Stimulated activated CD4-positive, alpha-beta T cell treated with anti-CD3 and anti-CD28 coated beads, Interleukin-4, amount 100 ng/mL, for 24 hours (primary cell): ENCODE results near the gene ESPNL.
"Not testable (repeated sequence)": the region's sequence is repeated elsewhere in the genome, so short reads cannot be mapped to it uniquely, and the experiment has no call there.

Experiments
- DNase-seq: peaks from one replicate; pipeline ENCODE4 v3.0.0-alpha.2; 2020

Gene ESPNL, protein sequence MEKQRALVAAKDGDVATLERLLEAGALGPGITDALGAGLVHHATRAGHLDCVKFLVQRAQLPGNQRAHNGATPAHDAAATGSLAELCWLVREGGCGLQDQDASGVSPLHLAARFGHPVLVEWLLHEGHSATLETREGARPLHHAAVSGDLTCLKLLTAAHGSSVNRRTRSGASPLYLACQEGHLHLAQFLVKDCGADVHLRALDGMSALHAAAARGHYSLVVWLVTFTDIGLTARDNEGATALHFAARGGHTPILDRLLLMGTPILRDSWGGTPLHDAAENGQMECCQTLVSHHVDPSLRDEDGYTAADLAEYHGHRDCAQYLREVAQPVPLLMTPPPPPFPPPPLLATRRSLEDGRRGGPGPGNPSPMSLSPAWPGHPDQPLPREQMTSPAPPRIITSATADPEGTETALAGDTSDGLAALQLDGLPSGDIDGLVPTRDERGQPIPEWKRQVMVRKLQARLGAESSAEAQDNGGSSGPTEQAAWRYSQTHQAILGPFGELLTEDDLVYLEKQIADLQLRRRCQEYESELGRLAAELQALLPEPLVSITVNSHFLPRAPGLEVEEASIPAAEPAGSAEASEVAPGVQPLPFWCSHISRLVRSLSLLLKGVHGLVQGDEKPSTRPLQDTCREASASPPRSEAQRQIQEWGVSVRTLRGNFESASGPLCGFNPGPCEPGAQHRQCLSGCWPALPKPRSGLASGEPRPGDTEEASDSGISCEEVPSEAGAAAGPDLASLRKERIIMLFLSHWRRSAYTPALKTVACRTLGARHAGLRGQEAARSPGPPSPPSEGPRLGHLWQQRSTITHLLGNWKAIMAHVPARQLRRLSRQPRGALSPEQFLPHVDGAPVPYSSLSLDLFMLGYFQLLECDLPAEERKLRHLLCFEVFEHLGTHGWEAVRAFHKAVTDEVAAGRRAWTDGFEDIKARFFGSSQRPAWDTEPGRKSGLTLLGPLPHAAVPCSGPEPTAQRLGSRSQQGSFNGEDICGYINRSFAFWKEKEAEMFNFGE

GRCh38 chr2:238100049-238100820 lies at the start of gene ESPNL:
ESPNL (plus strand) TSS chr2:238100340; CDS start chr2:238100420, 80 bp downstream.
- peak; percentile 2 for DNase-seq

- DNase-seq, result no peak
These were observed 46.9 kb upstream of the ESPNL start for GRCh38 chr2:238053191-238053776.

DNA sequence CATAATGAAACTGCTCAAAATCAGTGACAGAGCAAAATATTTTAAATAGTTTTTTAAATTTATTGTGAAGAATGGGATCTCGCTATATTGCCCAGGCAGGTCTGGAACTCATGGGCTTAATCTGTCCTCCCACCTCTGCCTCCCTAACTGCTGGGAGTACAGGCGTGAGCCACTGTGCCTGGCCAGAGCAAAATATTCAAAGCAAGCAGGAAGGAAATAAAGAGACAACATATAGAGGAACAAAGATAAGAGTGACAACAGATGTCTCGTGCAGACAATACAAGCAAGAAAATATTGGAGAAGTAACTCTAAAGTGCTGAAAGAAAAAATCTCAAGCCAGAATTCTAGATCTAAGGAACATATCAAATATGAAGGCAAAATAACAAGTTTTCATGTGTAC lies 44.3 kb upstream of the ESPNL start:
- DNase-seq, result no peak

GRCh38 chr2:238057696-238058575 lies 42.2 kb upstream of the ESPNL start:
- DNase-seq, result not testable (repeated sequence)

DNA sequence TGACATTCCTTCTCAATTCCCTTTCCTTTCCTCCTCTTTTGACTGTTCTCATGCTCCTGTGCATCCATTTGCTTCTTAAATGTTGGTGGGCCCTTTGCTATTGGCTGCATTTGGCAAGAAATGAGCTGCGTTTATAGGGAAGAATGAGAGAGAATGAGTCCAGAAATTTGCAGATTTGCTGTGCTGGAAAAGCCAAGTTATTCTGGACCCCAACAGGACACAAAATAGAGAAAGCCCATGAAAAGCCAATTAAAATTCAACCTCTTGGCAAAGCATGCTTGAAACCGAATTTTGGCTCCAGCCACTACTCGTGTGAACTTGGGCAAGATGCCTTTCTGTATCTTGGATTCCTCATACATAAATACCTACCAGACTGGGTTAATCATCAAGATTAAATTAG lies 40.6 kb upstream of the ESPNL start:
- no peak for DNase-seq

DNA sequence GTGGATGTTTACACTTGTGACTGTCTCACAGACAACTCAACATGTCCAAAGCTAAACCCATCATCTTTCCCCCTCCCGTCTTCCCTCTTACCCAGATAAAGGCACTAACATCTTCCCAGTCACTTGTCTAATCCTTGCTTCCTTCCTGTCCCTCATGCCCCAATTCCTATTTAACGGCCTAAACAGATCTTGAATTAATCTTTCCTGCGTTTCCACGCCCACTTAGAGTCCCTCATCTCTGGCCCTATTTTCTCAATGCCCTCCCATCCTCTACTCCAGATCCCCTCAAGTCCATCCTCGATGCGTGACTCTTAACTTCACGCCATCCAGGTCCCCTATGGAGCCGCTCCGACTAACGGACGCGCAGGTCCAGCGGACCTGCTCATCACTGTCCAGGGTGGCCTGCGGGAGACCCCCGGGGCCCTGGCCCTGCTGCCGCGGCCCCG lies 40.0 kb upstream of the ESPNL start:
- no peak for DNase-seq

DNA sequence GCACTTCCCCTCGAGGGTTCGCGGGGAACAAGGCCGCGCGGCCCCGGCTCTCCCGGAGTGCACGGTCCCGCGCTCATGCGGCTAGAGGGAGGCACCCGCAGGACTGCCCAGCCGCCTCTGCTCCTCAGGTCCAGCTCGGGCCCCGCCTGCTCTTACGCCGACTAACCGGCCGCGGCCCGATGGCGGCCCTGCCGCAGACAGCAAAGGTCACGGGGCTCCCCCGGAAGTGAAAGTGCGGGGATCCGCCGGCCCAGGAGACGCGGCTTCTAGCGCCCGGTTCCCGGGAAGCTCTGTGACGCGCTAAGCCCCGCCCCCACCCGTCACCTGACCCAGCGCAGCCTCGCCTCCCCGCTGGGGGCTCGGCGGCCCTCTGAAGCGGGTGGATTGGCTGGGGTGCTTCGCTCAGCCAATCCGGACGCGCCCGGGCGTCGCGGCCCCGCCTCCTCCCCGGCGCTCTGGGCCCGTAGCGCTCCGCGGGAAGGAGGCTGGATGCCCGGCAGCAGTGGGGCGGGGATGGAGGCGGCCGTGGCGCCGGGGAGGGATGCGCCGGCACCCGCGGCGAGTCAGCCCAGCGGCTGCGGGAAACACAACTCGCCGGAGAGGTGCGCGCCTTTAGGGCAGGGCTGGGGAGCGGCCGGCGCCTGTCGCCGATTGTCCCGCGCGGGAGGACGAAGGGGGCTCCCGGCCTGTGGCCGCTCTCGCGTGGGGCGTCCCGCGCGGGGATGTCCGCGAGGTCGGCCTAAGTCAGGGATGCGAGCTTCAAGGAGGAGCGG lies 39.4 kb upstream of the ESPNL start, which contains the start of gene SCLY:
SCLY (plus strand) TSS at position 460 of the 773 bp plus-strand sequence; CDS start at position 514, 54 bp downstream.
- DNase-seq, result peak; percentile 95

DNA sequence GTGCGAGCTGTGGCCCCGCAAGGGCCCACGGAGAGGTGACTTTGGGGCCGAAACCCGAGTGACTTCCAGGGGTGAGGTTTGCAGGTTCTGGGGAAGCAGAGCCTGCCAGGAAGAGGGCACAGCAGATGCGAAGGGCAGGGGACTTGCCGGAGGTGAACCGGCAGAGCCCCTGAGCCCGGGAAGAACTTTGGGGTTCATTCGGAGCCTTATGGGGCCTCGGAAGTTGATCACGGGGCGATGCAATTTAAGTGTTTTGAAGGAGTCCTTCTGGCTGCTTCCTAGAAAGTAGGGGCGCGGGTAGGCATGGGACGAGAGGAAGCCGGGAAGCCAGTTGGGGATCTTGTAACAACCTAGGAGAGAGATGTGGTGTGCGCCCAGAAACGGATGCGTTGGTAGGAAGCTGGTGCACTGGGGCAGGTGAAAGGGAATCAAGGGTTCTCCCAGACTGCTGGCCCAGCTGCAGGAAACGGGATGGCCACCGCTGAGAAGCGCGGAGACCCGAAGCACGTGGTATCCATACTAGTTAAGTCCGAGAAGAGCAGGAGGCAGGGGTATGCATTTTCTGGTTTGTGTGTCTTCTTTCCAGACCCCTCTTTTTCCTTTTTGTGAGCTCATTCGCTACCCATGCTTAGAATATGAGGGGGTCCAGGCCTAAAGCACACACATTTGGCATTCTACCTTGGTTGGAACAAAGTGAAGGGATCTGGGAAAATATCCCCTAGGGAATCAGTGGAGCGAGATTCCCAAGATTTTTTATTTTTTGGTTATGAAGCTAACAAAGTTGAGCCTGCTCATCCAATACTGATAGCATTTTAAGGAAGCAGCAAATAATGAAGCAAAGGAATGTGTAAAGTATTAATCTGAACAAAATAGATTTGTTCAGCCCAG lies 38.6 kb upstream of the ESPNL start:
- DNase-seq, result peak; percentile 32

- no peak for DNase-seq
These were observed 36.5 kb upstream of the ESPNL start for GRCh38 chr2:238063414-238064189.

DNA sequence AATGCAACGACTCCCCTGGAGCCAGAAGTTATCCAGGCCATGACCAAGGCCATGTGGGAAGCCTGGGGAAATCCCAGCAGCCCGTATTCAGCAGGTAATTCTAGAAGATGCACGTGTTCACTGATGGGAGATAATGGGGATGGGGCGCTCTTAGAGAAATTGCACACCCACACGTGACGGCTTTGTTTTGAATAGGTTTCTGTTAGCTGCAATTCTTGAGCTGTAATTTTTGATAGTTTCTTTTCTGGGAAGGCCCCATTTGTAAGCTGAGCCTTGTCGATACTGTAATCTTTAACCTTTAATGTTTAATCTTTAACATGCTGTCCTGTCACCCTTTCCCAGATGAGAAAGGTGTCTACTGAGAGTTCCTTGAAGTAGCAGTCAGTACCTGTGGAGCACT lies 35.8 kb upstream of the ESPNL start:
- DNase-seq, result no peak

DNA sequence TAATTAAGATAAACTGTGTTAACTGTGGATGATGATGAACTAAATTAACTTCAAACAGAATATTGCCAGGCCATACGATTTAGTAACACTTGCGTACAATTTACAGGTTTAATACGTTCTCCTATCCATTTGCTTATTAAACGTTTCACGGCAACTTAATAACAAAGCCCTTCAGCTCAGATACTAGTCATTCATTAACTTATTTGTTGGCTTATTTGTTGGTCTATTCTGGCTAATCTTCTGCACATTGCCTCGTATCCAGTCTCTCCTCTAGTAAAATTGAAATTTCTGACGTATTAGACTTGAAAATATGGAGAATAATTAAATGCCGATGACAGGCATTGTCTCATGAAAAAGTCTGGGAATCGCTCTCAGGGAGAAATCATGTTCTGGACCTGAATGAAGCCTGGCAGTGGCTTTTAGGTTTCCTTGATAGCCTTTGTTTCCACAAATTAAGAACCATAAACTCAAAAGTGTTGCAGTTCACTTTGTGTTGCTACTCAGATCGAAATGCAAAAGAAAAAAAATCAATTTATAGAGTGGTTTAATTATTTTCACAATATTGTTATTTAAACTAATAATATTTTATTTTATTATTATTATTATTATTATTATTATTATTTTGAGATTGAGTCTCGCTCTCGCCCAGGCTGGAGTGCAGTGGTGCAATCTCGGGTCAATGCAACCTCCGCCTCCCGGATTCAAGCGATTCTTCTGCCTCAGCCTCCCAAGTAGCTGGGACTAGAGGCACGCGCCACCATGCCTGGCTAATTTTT lies 34.9 kb upstream of the ESPNL start:
- no peak for DNase-seq

DNA sequence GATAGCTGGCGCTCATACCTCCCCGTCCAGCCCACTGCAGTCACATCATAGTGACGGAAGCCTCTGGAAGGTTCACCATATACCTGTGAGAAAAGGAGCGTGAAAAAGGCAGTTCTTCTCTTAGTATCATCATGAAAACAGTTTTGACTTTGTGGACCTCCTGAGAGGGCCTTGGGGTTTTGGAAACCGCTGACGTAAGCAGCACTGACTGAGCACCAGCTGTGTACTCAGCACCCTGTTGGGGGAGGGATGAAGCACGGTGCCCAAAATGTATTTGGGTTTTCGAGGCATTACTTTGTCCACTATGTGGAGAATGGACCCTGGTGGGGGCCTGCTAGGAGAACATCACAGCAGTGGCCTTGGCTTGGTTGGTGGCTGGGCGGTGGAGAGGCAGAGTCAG lies 33.9 kb upstream of the ESPNL start:
- DNase-seq, result no peak

DNA sequence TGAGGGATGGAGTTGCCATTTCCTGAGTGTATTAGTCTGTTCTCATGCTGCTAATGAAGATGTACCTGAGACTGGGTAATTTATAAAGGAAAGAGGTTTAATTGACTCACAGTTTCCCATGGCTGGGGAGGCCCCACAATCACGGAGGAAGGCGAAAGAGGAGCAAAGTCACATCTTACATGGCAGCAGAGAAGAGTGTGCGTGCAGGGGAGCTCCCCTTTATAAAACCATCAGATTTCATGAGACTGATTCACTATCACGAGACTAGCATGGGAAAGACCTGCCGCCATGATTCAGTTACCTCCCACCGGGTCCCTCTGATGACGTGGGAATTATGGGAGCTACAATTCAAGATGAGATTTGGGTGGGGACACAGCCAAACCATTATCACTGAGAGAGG lies 33.4 kb upstream of the ESPNL start:
- peak; percentile 46 for DNase-seq

DNA sequence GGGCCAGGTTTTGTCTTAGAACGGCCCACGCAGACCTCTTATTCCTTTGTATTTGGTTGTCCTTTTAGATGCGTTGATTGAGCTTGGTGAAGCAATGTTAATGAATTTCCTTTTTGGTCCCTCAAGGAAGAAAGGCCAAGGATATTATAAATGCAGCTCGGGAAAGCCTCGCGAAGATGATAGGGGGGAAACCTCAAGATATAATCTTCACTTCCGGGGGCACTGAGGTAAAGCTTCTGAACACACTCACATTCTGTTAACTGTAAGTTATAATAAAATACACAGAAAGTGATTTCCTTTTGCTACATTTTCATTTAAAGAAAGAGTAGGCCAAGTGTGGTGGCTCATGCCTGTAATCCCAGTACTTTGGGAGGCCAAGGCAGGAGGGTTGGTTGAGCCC lies 32.2 kb upstream of the ESPNL start:
- no peak for DNase-seq

GRCh38 chr2:238069021-238069709 lies 31.0 kb upstream of the ESPNL start:
- DNase-seq, result no peak

- DNase-seq, result no peak
These were observed 30.3 kb upstream of the ESPNL start for GRCh38 chr2:238069877-238070276.

DNA sequence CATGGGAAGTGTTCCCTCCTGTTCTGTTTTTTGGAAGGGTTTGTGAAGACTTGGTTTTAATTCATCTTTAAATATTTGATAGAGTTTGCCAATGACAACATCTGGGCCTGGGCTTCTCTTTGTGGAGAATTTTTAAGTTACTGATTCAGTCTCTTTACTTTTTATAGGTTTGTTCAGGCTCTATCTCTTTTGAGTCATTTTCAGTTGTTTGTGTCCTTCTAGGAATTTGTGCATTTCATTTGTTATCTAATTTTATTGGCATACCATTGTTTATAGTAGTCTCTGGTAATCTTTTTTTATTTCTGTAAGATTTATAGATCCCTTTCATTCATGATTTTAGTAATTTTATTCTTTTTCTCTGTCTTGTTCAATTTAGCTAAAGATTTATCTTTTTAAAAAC lies 24.7 kb upstream of the ESPNL start:
- no peak for DNase-seq
